ENCODE data around the gene PIM3.

The PIM3 gene

DNA sequence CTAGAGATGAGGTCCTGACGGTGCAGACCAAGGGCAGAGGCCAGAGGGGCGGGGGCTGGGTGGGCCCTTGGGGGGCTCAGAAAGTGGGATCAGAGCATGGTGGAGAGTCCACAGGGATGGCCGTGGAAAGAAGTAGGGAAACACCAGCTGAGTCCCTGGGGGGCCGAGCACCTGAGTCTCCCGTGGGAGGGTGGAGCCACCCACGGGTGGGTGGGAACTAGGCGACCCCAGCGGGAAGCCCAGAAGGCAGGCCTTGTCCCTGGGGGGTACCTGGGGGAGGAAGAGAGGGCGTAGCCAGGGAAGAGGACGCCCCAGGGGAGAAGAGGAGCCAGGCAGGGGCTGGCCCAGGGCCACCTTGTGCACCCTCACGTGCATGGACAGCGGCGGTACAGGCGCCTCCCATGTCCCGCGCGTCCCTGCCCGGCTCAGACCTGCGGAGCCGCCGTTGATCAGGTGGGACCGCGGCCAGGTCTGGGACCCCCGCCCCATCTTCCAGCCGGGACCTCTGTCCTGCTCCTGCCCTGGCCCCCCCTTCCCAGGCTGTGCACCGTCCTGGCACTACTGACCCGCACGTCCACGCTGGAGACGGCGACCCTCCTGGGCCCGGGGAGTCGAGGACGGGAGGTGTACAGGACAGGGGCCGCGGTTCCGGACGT, 31.9 kb upstream of the PIM3 start:
- no peak overlapping the region for H3K4me3 ChIP-seq

GRCh38 chr22:49929211-49929979, 31.2 kb upstream of the PIM3 start:
- TF ChIP-seq, protein P1, sequence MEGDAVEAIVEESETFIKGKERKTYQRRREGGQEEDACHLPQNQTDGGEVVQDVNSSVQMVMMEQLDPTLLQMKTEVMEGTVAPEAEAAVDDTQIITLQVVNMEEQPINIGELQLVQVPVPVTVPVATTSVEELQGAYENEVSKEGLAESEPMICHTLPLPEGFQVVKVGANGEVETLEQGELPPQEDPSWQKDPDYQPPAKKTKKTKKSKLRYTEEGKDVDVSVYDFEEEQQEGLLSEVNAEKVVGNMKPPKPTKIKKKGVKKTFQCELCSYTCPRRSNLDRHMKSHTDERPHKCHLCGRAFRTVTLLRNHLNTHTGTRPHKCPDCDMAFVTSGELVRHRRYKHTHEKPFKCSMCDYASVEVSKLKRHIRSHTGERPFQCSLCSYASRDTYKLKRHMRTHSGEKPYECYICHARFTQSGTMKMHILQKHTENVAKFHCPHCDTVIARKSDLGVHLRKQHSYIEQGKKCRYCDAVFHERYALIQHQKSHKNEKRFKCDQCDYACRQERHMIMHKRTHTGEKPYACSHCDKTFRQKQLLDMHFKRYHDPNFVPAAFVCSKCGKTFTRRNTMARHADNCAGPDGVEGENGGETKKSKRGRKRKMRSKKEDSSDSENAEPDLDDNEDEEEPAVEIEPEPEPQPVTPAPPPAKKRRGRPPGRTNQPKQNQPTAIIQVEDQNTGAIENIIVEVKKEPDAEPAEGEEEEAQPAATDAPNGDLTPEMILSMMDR (IDR thresholded peaks at IDR 0.05) = peak; percentile 94
- DNase-seq (ENCODE audit: low spot score) = no peak
- H3K4me3 ChIP-seq = peak overlapping the region; percentile 59
- H3K27ac ChIP-seq = no peak overlapping the region

More for the DNA sequence above, 31.9 kb upstream of the PIM3 start:
- TF ChIP-seq, protein P1 (IDR thresholded peaks at IDR 0.05) = no peak
- no peak for DNase-seq (ENCODE audit: low spot score)
- H3K27ac ChIP-seq = no peak overlapping the region

DNA sequence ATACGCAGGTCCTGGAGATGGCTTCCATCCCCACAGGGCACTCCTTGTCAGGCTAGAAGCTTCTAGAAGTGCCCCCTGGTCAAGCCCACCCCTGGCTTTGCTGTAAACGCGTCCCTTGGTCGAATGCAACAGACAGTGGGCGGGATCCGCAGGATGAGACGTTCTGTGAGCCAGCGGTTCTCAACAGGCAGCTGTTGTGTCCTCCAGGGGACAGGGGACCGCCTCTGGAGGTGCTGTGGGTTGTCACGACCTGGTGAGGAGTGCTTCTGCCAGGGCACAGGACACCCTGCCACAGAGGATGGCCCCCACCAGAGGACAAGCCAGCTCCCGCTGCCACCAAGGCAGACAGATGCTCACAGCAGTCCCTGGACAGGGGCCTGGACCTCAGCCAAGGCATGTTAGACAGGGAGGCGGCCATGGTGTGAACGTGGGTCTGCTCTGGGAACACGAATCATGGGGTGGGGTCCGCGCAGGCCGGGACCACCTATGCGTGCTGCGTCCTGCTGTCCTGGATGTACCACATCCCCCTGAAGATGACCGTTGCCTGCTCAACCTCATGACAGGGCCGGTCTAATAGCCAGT, 30.5 kb upstream of the PIM3 start:
- TF ChIP-seq, protein P1 (IDR thresholded peaks at IDR 0.05) = no peak
- Histone ChIP-seq H3K4me3 (peak overlapping the region; percentile 59), H3K27ac (peak overlapping the region in 1 of 2 donors; percentile 1)
- no peak for DNase-seq (ENCODE audit: low spot score)

DNA sequence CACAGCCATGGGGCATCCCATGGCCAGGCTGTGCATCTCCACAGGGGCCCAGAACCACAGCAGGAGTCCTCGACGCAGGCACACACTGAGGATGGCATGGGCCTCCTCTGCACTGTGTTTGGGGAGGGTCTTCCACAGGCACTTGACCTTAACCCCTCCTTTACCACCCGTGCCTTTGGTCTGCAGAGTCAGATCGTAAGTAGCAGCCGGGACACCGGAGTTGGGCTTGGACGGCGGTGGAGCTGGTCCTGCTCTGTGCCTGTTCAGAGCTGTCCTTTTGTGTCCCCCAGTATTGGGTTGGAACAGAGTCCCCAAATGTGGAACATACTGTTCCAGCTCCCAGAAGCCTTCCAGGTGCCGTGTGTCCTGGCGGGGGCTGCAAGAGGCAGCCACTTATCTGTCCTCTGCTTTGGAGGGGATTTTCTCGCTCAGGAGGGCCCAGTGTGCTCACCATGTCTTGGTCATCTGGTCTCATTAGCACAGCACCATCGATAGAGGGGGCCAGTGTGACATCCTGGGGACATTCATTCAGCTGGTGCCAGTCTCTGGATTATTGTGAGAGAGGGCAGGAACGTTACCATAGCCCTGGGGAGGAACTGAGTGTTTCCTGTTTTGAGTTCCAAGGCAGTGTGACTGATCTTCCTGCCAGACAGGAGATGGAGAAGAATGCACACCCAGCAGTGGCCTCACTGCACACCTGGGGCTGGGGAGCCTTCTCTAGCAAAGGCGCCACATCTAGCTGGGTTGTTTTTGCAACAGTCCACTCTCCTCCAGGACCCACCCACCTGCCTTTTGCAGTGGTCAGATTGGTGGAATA, 29.8 kb upstream of the PIM3 start:
- Histone ChIP-seq H3K4me3 (no peak overlapping the region), H3K27ac (peak overlapping the region in 1 of 2 donors; percentile 46)
- DNase-seq (ENCODE audit: low spot score) = no peak
- TF ChIP-seq, protein P1 (IDR thresholded peaks at IDR 0.05) = no peak

DNA sequence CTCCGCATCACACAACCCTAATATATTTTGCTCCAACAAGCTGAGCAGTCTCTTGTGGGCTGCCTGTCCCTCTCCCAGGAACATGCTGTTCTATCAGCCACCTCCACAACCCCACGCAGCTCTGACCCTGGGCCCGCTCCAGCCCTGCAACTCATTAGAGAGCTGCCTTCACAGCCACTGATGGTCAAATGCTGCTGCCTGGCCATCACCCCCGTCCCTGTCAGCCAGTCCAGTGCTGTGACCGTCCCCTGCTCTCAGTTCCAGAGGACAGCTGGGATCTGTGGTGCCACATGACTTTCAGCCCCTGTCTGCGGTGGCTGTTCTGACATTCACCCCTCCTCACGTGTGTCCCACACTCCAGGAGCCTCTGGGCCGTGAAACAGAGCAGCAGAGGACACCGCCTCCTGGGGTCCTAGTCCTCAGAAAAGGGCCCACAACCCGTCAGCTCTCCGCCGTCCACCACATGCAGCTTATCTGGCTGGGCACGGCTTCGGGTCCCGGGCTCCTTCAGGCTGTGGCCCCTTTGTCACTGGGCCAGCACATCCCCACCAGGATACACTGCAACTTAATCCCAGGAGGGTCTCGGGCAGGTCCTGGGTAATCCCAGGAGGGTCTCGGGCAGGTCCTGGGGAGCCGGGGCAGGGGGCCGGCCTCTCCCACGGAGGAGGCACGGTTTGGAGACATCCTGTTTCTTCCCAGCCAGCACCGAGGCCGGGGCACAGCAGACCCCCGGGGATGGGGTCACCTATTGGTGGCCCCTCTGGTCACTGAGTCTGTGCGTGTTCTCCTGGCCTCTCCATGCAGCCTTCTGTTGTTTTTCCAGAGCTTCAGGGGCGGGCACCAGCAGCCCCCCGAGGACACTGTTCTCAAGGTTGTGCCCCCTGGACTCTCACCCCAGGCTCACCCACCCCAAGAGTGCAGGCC, 27.1 kb upstream of the PIM3 start:
- no peak for DNase-seq (ENCODE audit: low spot score)
- TF ChIP-seq, protein P1 (IDR thresholded peaks at IDR 0.05) = no peak
- Histone ChIP-seq H3K27ac (peak overlapping the region; percentile 76 to 92), H3K4me3 (peak overlapping the region; percentile 77)
